HG03457 (cell line): ENCODE data around the gene LYRM7.
"Not testable (repeated sequence)": the region's sequence is repeated elsewhere in the genome, so short reads cannot be mapped to it uniquely, and the experiment has no call there.

Experiments
- ATAC-seq: cut with Tn5 transposase; IDR thresholded peaks from one replicate; pipeline ENCODE4 v1.9.1; 2021; ENCODE audit warnings: moderate number of reproducible peaks; ENCODE audit not compliant: unreplicated experiment

Gene LYRM7

GRCh38 chr5:131218392-131218791, 47.6 kb downstream of the LYRM7 start:
- peak; percentile 57 for ATAC-seq

GRCh38 chr5:131220566-131220965, 49.8 kb downstream of the LYRM7 start:
- no peak for ATAC-seq

GRCh38 chr5:131221008-131221703, 50.4 kb downstream of the LYRM7 start:
- ATAC-seq = no peak

GRCh38 chr5:131221888-131222287, 51.1 kb downstream of the LYRM7 start:
- no peak for ATAC-seq

- no peak for ATAC-seq
Observed at GRCh38 chr5:131222731-131223130, 52.0 kb downstream of the LYRM7 start.

GRCh38 chr5:131223751-131224386, 53.1 kb downstream of the LYRM7 start:
- ATAC-seq = no peak

- peak; percentile 76 for ATAC-seq
Observed at GRCh38 chr5:131224387-131225201, 53.9 kb downstream of the LYRM7 start.

- no peak for ATAC-seq
Observed at GRCh38 chr5:131225282-131225974, 54.7 kb downstream of the LYRM7 start.

GRCh38 chr5:131226899-131227298, 56.2 kb downstream of the LYRM7 start:
- ATAC-seq = no peak

- ATAC-seq = no peak
Observed at GRCh38 chr5:131228646-131229045, 57.9 kb downstream of the LYRM7 start.

- ATAC-seq = no peak
Observed at GRCh38 chr5:131229623-131230022, 58.9 kb downstream of the LYRM7 start.

- peak; percentile 51 for ATAC-seq
Observed at GRCh38 chr5:131230406-131230805, 59.7 kb downstream of the LYRM7 start.

GRCh38 chr5:131239686-131240085, 68.9 kb downstream of the LYRM7 start:
- ATAC-seq = no peak

- no peak for ATAC-seq
Observed at GRCh38 chr5:131242728-131243255, 72.0 kb downstream of the LYRM7 start.

GRCh38 chr5:131245312-131245711, 74.6 kb downstream of the LYRM7 start:
- peak; percentile 42 for ATAC-seq

GRCh38 chr5:131245948-131246347, 75.2 kb downstream of the LYRM7 start:
- ATAC-seq = no peak

GRCh38 chr5:131246504-131246903, 75.8 kb downstream of the LYRM7 start:
- ATAC-seq = no peak

GRCh38 chr5:131250751-131251475, 80.2 kb downstream of the LYRM7 start:
- ATAC-seq = no peak

- ATAC-seq = peak; percentile 71
Observed at GRCh38 chr5:131252824-131253171, 82.1 kb downstream of the LYRM7 start.

- ATAC-seq = not testable (repeated sequence)
Observed at GRCh38 chr5:131254025-131254424, 83.3 kb downstream of the LYRM7 start.
